ENCODE data around the gene SLC6A8. TPM values are rescaled to one million over a fixed set of nuclear protein-coding genes. Genes with fewer than 3 reads are reported as not detected.

SLC6A8 gene
- total and polyA plus RNA-seq, 2 experiments from 2014 or later = 1.8 to 11.7 TPM

DNA sequence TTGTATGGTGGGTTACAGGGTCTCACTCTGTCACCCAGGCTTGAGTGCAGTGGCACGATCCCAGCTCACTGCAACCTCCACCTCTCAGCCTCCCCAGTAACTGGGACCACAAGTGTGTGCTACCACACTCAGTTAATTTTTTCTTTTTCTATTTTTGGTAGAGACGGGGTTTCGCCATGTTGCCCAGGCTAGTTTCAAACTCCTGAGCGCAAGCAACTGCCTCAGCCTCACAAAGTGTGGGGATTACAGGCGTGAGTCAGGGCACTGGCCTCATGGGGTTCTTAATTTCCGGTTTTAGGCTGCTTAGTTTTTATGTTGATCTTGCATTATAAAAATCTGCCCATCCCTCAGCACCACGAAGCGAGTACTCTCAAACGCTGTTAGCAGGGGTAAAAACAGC, 29.7 kb downstream of the SLC6A8 start:
- Histone ChIP-seq H2AFZ (no peak overlapping the region), H3K9me3 (ENCODE audit: low read depth) (no peaks in the 10 kb centered on the region), H4K20me1 (ENCODE audit: insufficient read depth) (no peaks in the 10 kb centered on the region), H3K9me2 (ENCODE audit: insufficient read depth) (no peaks in the 10 kb centered on the region), H3K36me3 (ENCODE audit: low read depth) (no peaks in the 10 kb centered on the region; the same call in 1 of the 2 replicates), H3K4me3 (no peak overlapping the region), H3K4me2 (ENCODE audit: unreplicated experiment) (no peak overlapping the region), H3K27me3 (replicated peaks; ENCODE audit: insufficient read depth) (no peaks in the 10 kb centered on the region), H3K4me1 (ENCODE audit: insufficient read depth) (peaks cover 6% of the 10 kb centered on the region; the same call in 1 of the 2 replicates), H3K9ac (no peak overlapping the region), H3F3A (ENCODE audit: insufficient read depth) (no peaks in the 10 kb centered on the region), H3K79me2 (ENCODE audit: insufficient read depth) (peaks cover 55% of the 10 kb centered on the region), H3K27ac (no peak overlapping the region)
- no peak for DNase-seq
- no peak for TF ChIP-seq EZH2 (IDR thresholded peaks at IDR 0.05; ENCODE audit: insufficient read depth, poor library complexity, severe bottlenecking)
- no peak for TF ChIP-seq EZH2phosphoT487 (IDR thresholded peaks at IDR 0.05; ENCODE audit: insufficient read depth, low read depth)
- in situ Hi-C loops (cut with MboI) = no loop called here
- WGBS, 2 experiments (ENCODE audit: low coverage in 1 of 2, low lambda C conversion rate in 2 of 2, missing lambda C conversion rate in 2 of 2) = 98 to 99% methylated on average over 9 of the region's 9 CpGs

DNA sequence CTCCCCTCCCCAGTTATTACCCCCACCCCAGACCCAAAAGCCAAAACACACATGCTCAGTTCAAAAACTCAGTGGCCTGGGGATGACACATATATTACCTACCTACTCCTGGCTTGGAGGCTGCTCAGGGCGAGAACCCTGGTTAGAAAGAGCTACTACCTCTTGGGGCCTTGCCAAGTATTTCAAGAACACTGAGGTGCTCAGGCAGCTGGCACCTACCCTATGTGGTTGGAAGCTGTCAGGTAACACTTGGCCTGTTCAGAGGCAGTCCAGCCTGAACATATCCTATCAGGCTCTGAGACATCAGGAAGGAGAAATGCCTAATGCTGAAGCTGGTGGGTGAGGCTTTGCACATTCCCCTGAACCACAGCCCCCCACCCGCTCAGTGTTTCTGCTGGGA, 31.5 kb downstream of the SLC6A8 start:
- Histone ChIP-seq H3F3A (ENCODE audit: insufficient read depth) (peaks cover 5% of the 10 kb centered on the region; the same call in 1 of the 2 replicates), H3K4me3 (no peak overlapping the region), H3K9ac (no peak overlapping the region), H3K27me3 (replicated peaks; ENCODE audit: insufficient read depth) (no peaks in the 10 kb centered on the region), H3K27ac (no peak overlapping the region), H3K9me3 (ENCODE audit: low read depth) (no peaks in the 10 kb centered on the region), H3K4me2 (ENCODE audit: unreplicated experiment) (no peak overlapping the region), H3K4me1 (ENCODE audit: insufficient read depth) (peaks cover 11% of the 10 kb centered on the region; the same call in 1 of the 2 replicates), H3K79me2 (ENCODE audit: insufficient read depth) (peaks cover 70% of the 10 kb centered on the region), H2AFZ (no peak overlapping the region), H4K20me1 (ENCODE audit: insufficient read depth) (no peaks in the 10 kb centered on the region), H3K36me3 (ENCODE audit: low read depth) (no peaks in the 10 kb centered on the region; the same call in 1 of the 2 replicates), H3K9me2 (ENCODE audit: insufficient read depth) (no peaks in the 10 kb centered on the region)
- in situ Hi-C loops (cut with MboI) = no loop called here
- no peak for DNase-seq
- TF ChIP-seq EZH2 (IDR thresholded peaks at IDR 0.05; ENCODE audit: insufficient read depth, poor library complexity, severe bottlenecking) (no peak), EZH2phosphoT487 (IDR thresholded peaks at IDR 0.05; ENCODE audit: insufficient read depth, low read depth) (no peak)
- 80 to 81% methylated on average over 2 of the region's 2 CpGs for WGBS, 2 experiments (ENCODE audit: low coverage in 1 of 2, low lambda C conversion rate in 2 of 2, missing lambda C conversion rate in 2 of 2)

DNA sequence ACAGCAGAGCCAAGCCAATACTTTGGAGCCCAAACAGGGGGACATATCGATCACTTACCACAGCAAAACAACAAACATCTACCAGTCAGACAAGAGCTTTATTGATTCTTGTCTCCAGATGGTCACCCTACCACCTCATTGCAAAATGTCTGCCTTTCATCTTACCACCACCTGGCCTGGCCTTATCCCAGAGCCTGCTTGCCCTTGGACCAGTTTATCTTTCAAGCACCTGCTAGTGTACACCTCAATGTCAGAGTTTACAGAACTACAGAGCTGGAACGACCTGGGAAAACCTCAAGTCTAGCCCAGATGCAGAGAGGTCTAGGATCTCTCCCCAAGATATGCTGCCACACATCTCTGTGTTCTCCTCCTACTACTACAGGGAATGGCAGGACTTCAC, 32.0 kb downstream of the SLC6A8 start:
- H3F3A ChIP-seq (ENCODE audit: insufficient read depth) = peaks cover 5% of the 10 kb centered on the region; the same call in 1 of the 2 replicates
- H3K4me2 ChIP-seq (ENCODE audit: unreplicated experiment) = no peak overlapping the region
- no peaks in the 10 kb centered on the region for H3K27me3 ChIP-seq (replicated peaks; ENCODE audit: insufficient read depth)
- peaks cover 70% of the 10 kb centered on the region for H3K79me2 ChIP-seq (ENCODE audit: insufficient read depth)
- no peak for DNase-seq
- H3K4me3 ChIP-seq = no peak overlapping the region
- TF ChIP-seq EZH2 (IDR thresholded peaks at IDR 0.05; ENCODE audit: insufficient read depth, poor library complexity, severe bottlenecking) = no peak
- TF ChIP-seq EZH2phosphoT487 (IDR thresholded peaks at IDR 0.05; ENCODE audit: insufficient read depth, low read depth) = no peak
- no peaks in the 10 kb centered on the region for H3K9me3 ChIP-seq (ENCODE audit: low read depth)
- in situ Hi-C loops (cut with MboI) = no loop called here
- WGBS, 2 experiments (ENCODE audit: low coverage in 1 of 2, low lambda C conversion rate in 2 of 2, missing lambda C conversion rate in 2 of 2) = 50 to 53% methylated on average over 2 of the region's 2 CpGs
- no peak overlapping the region for H2AFZ ChIP-seq
- no peaks in the 10 kb centered on the region; the same call in 1 of the 2 replicates for H3K36me3 ChIP-seq (ENCODE audit: low read depth)
- H3K9ac ChIP-seq = no peak overlapping the region
- no peaks in the 10 kb centered on the region for H4K20me1 ChIP-seq (ENCODE audit: insufficient read depth)
- H3K27ac ChIP-seq = no peak overlapping the region
- H3K4me1 ChIP-seq (ENCODE audit: insufficient read depth) = peaks cover 11% of the 10 kb centered on the region; the same call in 1 of the 2 replicates
- H3K9me2 ChIP-seq (ENCODE audit: insufficient read depth) = no peaks in the 10 kb centered on the region

DNA sequence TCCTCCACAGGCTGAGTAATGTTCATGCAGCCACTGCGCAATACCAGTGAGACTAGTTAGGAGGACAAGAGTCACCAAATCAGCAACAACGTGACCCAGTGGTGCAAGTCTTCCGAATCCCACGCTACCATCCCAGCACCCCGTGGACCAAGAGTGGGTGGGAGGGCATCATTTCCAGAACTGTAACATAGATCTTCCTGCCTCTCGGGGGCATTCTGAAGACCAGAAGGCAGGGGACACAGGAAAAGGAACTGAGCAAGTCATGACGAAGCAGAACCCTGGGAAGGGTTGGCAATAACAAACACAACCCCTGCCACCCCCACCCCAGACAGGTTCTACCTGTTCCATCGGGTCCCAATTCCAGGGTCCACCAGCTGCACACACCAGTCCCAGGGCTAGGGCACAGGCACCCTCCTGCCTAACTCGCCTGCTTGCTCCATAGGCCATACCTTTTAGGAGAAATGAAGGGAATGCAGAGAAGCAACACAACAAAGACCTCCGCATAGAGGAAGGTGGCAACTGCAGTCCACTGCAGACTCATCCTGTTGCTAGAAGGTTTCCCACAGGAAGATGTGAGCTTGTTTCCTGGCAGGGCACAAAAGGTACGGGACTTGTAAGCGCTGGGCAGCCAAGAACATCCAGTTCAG, 35.1 kb downstream of the SLC6A8 start:
- H3K4me3 ChIP-seq = peak overlapping the region; percentile 77
- WGBS, 2 experiments (ENCODE audit: low coverage in 1 of 2, low lambda C conversion rate in 2 of 2, missing lambda C conversion rate in 2 of 2) = 62% methylated on average over 9 to 10 of the region's 12 CpGs
- in situ Hi-C loops (cut with MboI) = no loop called here
- H3K9me2 ChIP-seq (ENCODE audit: insufficient read depth) = no peaks in the 10 kb centered on the region
- H3K9me3 ChIP-seq (ENCODE audit: low read depth) = no peaks in the 10 kb centered on the region
- H3F3A ChIP-seq (ENCODE audit: insufficient read depth) = peaks cover 5% of the 10 kb centered on the region; the same call in 1 of the 2 replicates
- H3K4me1 ChIP-seq (ENCODE audit: insufficient read depth) = peaks cover 18% of the 10 kb centered on the region; the same call in 1 of the 2 replicates
- no peaks in the 10 kb centered on the region; the same call in 1 of the 2 replicates for H3K36me3 ChIP-seq (ENCODE audit: low read depth)
- no peaks in the 10 kb centered on the region for H4K20me1 ChIP-seq (ENCODE audit: insufficient read depth)
- peak overlapping the region; percentile 73 for H3K4me2 ChIP-seq (ENCODE audit: unreplicated experiment)
- peak; percentile 59 for DNase-seq
- TF ChIP-seq EZH2phosphoT487 (IDR thresholded peaks at IDR 0.05; ENCODE audit: insufficient read depth, low read depth) = no peak
- TF ChIP-seq EZH2 (IDR thresholded peaks at IDR 0.05; ENCODE audit: insufficient read depth, poor library complexity, severe bottlenecking) = no peak
- H3K79me2 ChIP-seq (ENCODE audit: insufficient read depth) = peaks cover 57% of the 10 kb centered on the region
- peak overlapping the region; percentile 95 for H3K9ac ChIP-seq
- H2AFZ ChIP-seq = peak overlapping the region; percentile 44; the same call in 1 of the 2 replicates
- peak overlapping the region; percentile 89 for H3K27ac ChIP-seq
- no peaks in the 10 kb centered on the region for H3K27me3 ChIP-seq (replicated peaks; ENCODE audit: insufficient read depth)
